HG02884 (cell line): ENCODE data around the gene SPG21.
"Not testable (repeated sequence)": the region's sequence is repeated elsewhere in the genome, so short reads cannot be mapped to it uniquely, and the experiment has no call there.

Experiments
- ATAC-seq: cut with Tn5 transposase; IDR thresholded peaks from one replicate; pipeline ENCODE4 v1.9.1; 2021; ENCODE audit warnings: mild to moderate bottlenecking, moderate library complexity; ENCODE audit not compliant: unreplicated experiment

SPG21 gene, protein sequence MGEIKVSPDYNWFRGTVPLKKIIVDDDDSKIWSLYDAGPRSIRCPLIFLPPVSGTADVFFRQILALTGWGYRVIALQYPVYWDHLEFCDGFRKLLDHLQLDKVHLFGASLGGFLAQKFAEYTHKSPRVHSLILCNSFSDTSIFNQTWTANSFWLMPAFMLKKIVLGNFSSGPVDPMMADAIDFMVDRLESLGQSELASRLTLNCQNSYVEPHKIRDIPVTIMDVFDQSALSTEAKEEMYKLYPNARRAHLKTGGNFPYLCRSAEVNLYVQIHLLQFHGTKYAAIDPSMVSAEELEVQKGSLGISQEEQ

DNA sequence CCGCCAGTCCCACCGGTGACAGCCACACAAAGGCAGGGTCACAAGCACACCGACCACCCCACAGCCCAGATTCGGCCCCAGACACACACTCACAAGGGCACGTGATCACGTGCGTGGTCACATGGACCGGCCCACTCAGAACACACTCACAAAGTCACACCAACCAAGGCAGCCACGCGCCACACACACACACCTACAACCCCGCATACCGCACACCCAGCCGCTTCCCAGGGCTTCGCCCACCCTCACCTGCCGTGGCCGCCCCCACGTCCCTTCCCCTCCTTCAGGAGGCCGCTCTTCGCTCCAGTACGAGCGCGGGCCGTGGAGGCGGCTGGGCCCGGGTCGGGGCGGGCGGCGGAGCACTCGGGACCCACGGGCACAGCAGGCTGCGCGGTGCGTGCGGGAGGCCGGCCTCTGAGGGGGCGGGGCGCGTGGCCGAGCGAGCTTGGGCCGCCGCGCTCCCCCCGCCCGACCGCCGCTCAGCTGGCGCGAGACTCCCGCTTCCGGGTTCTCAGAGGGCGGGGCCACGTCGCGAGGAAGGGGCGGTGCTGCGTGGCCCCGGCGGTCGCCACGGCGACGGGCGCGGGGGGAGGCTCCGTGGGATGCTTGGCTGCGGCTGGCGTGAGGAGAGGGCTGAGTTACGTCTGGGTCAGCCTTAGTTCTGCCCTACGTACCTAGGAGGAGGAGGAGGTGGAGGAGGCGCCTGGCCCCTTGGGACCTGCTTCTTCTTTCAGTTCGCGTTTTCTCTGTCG is at the start of gene SPG21:
Gene SPG21 (minus strand): TSS at position 499 of the 752 bp plus-strand sequence. CDS start 6,345 bp downstream, outside the sequence.
- peak; percentile 94 for ATAC-seq

DNA sequence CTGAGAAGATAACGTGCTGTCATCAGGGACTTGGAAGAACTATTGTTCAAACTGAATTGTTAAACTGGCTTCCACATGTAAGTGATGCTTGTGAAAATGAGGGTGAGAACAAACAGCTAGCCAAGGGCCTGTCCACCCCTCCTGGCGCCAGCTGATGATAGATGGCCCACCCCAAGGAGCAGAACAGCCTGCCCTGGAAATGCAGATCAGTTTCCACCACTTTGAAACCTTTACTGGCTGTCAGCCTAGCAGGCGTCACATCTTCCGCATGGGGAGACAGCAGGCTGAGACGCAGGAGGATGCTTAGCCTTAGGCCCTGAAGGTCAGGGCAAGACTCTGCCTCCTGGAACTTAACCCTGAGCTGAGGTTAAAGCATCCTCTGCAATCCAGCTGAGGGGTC is 49.1 kb upstream of the SPG21 start:
- ATAC-seq = no peak

DNA sequence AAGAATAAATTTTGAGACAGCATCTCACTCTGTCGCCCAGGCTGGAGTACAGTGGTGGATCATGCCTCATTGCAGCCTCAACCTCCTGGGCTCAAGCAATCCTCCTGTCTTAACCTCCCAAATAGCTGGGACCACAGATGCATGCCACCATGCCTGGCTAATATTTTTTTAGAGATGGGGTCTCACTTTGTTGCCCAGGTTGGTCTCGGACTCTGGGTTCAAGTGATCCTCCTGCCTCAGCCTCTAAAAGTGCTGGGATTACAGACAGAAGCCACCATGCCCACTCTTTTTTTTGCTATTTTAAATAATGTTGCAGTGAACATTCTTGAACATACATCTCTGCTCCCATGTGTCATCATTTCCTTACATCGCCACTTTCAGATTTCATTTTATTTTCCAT is 48.7 kb upstream of the SPG21 start:
- ATAC-seq = no peak

DNA sequence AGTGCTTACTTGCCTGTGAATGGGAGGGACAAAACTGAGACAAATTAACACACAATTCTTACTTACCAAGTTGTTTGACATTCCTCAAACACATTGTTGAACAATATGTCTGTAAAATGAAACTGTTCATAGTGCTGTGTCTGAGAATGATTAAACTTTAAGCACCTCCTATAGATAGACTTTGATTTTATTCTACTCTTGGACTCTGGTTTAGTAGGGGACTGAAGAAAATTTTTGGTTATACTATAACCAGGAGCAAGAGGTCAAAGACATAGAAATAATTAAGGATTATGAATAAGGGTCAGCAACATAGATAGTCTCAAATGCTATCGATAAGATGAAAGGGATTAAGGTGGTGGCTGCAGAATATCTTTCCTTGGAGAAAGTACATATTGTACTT is 47.6 kb upstream of the SPG21 start:
- no peak for ATAC-seq

DNA sequence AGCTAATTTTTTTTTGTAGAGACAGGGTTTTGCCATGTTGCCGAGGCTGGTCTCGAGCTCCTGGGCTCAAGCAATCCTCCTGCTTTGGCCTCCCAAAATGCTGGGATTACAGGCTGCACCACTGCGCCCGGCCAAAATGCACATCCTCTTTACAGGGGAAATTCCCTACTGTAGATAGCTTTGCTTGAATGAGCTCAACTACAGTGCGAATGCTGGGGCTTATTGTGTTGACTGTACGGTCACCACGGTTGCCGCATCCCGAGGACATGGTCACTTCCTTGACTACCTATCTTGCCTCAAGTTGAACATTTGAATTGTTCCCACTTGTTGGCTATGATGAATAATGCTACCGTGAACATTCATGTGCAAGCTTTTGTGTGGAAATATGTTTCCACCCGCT is 45.0 kb upstream of the SPG21 start:
- no peak for ATAC-seq

DNA sequence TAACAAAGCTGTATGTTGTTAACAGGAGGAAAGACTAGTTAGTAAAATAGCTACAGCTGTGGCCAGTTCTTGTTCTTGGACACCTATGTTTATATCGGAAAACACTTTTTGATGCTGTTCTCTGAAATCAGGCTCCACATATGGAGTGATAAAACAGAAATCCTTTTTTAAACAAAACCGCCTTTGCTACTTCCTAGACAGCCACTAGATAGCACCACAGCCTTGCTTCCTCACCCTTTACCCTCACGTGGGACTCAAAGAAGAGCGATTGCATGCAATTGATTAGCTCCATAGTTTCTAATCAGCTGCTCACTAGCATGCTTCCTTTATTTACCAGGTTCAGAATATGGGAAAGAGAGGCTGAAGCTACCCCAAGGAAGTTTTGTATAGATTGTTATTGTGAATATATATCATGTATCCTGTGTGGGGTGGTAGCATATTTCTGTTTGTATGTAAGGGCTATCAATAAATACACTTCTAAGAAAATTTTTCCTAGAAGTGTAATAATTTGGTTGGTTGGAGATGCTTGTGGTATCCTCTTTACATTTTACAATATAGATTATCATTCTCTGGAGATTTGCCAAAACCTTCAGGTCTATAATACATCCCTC is 44.0 kb upstream of the SPG21 start:
- ATAC-seq = no peak

DNA sequence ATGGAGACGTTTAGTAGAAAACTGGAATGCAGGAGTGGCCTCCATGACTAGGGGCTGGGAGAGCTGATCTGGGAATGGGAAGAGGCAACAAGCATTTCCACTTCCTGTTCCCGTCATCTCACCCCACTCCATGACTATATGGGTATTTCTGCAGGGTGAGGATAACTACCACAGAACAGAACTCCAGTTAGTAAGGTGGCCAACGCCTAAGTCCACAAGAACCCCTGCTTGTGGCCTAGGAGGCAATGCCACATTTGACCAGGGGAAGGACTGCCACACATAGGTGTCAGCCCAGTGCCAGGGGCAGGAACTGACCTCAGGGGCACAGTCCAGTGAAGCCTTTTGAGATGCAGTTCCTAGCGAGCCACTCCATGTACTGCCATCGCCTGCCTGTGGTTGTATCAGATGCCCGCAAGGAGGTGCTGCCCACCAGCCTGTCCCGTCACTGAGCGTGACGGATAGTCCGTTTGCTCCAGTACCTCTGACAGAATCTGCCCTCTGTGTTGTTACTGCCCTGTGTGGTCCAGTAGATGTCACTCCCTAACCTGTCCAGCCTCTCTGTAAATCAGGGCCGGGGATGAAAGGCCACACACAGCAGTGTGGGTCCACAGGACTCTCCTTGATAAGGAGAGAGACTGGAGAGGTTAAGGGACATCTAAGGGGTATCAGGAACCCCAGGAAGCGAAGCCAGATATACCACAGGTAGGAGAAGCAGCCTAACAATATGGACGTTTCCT is 43.3 kb upstream of the SPG21 start:
- no peak for ATAC-seq

DNA sequence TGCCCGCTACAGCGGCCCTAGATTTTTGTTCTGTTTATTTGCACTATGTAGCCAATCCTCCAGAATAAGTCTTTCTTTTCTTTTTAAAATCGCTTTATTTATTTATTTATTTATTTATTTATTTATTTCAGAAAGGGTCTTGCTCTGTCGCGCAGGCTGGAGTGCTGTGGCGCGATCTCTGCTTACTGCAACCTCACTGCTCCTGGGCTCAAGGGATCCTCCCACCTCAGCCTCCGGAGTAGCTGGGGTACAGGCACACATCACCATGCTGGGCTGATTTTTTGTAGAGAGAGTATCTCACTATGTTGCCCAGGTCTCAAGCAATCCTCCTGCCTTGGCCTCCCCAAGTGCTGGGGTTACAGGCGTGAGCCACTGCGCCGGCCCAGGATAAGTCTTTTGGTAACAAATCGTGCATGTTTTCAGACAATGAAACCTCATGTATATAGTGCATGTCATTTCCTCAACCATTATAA is 40.1 kb upstream of the SPG21 start:
- ATAC-seq = no peak

DNA sequence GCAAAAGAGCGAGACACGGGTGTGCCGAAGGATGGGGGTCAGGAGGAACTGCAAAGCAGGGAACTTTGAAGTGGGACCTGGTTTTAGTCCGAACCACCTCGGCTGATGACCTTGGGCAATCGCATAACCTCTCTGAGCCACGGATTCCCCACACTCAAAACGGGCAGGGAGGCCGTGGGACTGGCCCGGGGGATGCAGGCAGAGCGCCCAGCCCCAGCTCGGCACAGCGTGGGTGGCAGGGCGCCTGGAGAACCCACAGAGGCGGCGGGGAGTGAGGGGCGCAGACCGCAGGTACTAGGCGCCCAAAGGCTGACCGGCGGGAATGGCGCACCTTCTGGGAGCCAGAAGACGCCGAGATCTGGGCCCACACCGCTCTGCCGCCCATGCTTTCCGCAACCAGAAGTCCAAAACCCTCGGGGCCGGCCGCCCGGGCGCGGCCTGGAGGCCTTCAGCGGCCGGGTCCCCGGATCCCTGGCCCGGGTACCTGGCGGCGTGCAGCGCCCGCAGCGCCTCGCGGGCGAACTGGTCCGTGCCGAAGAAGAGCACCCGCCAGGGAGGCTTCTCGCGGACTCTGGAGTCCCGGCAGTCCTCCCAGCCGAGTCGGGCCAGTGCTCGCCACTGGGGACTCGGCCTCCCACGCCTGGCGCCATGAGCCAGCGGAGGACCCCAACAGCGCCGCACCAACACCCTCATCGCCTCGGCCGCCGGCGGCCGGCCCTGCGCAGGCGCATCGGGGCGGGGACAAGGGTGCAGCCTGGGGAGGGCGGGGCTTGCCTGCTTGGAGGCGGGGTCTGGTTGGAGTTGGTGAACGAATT is 39.4 kb upstream of the SPG21 start, which contains the start of gene MTFMT:
Gene MTFMT (minus strand): TSS at position 719 of the 815 bp plus-strand sequence. CDS start 26 bp downstream, at position 693.
- ATAC-seq = peak; percentile 68

DNA sequence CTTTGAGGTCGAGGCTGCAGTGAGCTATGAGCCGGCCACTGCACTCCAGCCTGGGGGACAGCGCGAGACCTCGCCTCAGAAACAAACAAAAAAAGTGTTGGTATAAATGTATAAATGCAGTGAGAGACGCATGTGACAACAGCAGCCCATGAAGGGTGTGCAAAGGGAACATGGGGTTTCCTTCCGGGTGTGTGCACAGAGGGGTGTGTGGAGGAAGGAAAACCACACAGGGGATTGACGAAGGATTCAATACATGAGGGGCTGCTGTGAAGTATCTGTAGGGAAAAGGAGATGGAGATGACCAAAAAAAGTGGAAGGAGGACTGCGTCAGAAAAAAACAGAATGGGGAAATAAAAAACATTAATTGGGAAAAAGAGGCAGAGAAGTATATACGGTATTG is 38.6 kb upstream of the SPG21 start:
- ATAC-seq = no peak

DNA sequence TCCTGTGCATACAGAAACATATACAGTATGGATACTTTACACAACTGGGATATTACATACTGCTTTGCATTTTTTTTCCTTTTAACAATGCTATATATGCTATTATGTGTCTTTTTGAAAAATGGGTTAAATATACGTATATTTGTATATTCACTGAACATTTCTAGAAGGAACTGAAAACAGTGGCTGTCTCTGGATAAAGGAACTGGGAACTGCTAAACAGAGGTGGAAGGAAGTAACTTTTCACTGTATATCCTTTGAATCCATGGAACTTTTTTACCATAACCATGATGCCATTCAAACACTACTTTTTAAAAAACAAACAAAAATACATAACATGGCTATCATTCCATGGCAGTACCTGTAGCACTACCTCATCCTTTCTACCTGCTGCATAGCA is 37.9 kb upstream of the SPG21 start:
- no peak for ATAC-seq

DNA sequence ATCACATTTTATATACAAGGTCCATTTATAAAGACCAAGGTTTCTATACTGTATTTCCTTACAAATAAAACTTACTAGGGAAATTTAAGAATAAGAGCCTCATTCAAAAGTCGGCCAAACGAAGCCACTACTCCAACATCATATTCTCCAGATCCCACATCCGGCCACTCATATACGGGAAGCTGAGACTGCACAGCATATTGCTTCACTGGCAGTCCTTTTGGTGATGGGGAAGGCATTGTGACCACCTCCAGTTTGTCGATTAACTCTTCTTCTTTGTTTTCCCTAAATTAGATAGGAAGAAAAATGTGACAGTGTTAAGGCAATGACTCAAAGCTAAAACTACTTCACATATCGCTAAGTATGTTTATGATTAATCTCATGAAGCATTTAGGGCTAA is 37.0 kb upstream of the SPG21 start:
- ATAC-seq = no peak

DNA sequence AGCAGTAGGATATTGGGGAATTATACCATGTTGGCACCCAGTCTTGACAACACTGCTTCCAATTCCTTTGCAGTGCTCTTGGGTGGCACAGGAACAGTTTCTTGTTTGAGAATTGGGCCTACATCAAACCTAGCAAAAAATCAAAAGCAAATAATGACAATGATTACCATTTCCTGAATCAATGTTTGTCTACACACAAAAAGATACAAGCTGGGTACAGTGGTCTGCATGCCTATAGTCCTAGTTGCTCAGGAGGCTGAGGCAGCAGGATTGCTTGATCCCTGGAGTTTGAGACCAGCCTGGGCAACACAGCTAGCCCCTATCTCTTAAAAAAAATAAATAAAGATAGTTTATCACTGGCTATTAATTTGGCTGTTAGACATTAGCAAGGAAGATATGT is 31.8 kb upstream of the SPG21 start:
- no peak for ATAC-seq

DNA sequence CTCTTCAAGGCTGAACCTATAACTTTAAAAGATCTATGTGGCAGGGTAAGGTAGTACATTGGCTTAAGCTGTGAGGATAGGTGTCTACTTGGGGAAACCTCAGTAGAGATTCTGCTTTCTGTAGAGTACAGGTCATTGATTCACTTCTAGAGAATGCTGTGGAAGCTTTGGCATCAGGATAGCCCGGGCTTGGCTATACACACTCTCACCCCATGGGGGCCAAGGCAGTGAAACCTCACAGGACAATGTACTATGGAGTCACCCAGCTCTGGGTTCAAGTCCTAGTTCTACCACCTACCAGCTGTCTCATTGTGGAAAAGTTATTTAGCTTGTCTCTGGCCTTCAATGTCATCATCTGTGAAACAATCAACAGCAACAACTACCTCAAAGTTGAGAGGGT is 30.7 kb upstream of the SPG21 start:
- no peak for ATAC-seq

DNA sequence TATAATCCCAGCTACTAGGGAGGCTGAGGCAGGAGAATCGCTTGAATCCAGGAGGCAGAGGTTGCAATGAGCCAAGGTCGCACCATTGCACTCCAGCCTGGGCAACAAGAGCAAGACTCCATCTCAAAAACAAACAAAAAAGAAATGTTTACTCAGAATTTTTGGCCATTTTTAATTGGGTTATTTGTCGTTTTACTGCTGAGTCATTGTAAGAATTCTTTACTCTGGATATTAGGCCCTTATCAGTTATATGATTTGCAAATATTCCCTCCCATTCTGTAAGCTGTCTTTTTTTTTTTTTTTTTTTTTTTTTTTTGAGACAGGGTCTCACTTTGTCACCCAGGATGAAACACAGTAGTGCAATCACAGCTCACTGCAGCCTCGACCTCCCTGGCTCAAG is 21.5 kb upstream of the SPG21 start:
- not testable (repeated sequence) for ATAC-seq

DNA sequence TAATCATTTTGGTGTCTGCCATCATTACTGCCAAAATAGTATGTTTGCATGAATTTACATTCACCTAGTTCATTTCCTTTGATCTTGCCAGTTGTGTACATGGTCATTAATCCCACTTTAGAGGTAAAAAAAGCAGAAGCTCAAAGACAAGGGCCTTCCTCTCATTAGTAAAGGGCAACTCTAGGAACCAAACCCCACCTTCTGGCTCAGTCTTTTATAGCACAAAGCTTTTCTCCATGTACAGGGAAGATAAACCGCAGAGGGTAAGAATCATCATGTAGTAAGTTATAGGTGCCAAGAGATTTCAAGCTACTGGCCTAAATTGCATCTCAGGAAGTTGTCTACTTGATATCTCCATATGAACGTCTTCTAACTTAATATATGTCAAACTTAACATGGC is 19.3 kb upstream of the SPG21 start:
- no peak for ATAC-seq

DNA sequence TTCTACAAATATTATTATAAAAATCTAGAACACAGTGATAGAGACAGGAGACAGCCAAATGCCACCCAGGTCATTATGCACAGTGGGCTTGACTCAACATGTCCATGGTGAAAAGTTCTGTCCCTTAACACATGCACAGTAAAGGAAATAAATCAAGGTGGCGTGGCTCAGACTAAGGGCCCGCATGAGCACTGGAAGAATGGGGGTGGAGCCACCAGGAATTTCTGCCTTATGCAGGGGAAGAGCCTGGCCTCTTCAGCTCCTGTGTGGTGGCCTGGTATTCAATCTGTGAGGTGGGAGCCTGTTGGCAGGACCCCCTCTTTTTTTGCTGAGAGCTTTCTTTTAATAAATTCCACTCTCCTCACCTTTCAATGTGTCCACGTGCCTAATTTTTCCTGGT is 17.2 kb upstream of the SPG21 start:
- no peak for ATAC-seq

DNA sequence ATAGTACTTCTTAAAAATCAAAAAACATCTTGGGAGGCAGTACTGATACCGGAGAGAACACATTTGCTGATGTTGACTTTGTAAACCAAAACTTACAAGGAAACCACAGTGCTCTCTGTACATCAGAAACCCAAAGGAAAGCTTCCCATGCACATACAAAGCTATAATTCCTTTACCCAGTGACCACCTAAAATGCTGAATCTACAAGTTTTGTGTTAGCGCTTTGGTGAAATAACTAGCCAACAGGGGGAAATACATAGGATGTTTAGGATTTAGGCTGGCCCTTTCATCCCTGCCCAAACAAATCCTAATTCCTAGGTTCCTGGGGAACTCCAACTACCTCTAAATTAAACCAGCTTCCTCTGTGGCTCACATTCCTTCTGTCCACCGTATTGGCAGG is 15.3 kb upstream of the SPG21 start:
- no peak for ATAC-seq

DNA sequence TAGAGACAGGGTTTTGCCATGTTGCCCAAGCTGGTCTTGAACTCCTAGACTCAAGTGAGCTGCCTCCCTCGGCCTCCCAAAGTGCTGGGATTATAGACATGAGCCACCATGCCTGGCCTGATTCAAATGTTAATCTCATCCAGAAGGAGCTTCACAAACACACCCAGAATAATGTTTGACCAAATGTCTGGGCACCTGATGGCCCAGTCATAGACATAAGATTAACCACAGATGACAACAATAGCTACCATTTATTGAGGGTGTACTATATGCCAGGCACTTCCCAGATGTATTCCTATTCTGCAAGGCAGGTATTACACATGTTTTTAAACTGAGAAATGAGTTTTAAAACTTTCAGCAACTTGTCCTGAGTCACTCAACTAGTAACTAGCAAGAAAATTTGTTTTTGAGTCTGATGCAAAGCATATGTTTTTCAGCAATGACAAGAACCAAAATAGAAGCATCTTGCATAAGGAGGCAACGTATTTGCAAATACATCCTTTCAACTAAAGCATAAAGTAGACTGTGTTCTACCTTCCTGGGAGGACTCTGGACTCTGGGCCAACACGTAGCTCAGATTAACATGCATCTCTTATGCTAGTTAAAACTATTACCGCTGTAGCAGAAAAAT is 8.1 kb upstream of the SPG21 start:
- ATAC-seq = no peak

DNA sequence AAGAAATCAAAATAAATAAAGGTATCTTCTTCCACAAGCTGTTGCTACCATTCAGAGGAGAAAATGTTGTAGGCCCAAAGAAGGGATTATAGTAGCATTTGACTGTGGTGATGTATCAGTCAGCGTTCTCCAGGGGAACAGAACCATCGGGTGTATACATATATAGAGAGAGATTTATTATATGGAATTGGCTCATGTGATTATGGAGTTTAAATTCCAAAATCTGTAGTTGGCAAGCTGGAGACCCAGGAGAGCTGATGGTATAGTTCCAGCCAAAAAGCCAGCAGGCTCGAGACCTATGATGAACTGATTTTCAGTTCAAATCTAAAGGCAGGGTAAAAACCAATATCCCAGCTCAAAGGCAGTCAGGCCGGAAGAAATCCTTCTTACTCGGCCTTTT is 7.4 kb upstream of the SPG21 start:
- no peak for ATAC-seq
